HG02571 (cell line): ENCODE measurements around the gene ENOPH1.
"Not testable (repeated sequence)": the region's sequence is repeated elsewhere in the genome, so short reads cannot be mapped to it uniquely, and the experiment has no call there.

Experiments used
- ATAC-seq: cut with Tn5 transposase; IDR thresholded peaks from one replicate; pipeline ENCODE4 v1.9.1; 2021; ENCODE audit warnings: mild to moderate bottlenecking, moderate library complexity; ENCODE audit not compliant: unreplicated experiment

ENOPH1 gene

GRCh38 chr4:82467471-82467870 is 37.1 kb downstream of the ENOPH1 start:
- ATAC-seq = no peak

DNA sequence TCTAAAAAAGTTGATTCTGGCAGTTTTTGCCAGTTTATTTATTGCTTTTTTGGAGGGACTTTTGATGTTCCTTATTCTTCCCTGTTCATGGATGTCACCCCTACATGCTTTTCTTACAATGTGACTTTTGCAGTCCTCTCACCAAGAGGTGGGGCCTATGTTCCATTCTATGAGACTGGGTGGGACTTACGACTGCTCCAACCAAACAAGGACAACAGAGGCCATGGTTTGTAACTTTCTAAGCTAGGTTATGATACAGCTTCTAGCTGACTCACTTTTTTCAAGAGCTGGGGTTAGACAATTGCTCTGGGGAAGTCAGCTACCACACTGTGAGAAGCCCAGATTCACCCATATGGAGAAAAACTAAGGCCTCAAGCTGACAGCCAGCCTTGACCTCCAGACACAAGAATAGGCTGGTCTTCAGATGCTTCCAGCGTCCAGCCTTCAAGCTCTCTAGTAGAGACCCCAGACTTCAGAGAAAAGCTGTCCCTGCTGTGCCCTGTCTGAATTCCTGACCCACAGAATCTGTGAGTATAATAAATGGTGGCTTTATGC is 39.5 kb downstream of the ENOPH1 start:
- ATAC-seq = no peak

- not testable (repeated sequence) for ATAC-seq
Measured at GRCh38 chr4:82473080-82473479, 42.7 kb downstream of the ENOPH1 start.

DNA sequence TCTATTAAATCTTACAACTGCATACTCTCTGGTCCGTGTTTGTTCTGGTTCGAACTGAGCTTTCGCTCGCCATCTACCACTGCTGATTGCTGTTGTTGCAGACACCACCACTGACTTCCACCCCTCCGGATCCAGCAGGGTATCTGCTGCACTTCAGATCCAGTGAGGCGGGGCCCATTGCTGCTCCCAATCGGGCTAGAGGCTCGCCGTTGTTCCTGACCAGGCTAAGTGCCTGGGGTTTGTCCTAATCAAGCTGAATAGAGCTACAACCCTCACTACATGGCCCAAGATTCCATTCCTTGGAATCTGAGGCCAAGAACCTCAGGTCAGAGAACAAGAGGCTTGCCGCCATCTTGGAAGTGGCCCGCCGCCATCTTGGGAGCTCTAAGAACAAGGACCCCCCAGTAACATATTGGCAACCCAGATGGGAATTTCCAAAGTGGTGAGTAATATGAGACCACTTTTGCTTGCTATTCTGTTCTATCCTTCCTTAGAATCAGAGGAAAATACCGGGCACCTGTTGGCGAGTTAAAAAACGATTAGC is 43.3 kb downstream of the ENOPH1 start:
- no peak for ATAC-seq

DNA sequence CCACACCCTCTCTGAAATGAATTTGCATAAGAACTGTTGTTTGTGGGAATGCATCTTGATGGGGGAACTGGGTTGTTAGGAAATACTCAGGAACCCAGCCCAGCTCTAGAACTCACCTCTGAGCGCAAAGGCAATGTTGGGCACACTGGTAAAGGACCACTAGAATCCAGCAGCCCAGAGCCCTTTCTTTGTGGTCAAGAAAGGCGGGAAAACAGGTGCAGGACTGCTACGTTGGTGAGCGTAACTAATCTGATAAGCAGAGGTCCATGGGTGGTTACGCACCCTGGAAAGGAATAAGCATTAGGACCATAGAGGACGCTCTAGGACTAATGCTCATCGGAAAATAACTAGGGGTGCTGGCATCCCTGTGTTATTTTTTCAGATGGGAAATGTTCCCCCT is 45.5 kb downstream of the ENOPH1 start:
- ATAC-seq = not testable (repeated sequence)

DNA sequence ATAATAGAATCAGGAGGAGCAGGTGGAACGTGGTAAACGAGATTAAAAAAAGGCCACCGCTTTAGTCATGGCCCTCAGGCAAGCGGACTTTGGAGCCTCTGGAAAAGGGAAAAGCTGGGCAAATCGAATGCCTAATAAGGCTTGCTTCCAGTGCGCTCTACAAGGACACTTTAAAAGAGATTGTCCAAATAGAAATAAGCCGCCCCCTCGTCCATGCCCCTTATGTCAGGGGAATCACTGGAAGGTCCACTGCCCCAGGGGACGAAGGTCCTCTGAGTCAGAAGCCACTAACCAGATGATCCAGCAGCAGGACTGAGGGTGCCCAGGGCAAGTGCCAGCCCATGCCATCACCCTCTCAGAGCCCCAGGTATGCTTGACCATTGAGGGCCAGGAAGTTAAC is 47.1 kb downstream of the ENOPH1 start:
- not testable (repeated sequence) for ATAC-seq

- no peak for ATAC-seq
Measured at GRCh38 chr4:82479562-82479961, 49.2 kb downstream of the ENOPH1 start.

GRCh38 chr4:82480771-82481505 is 50.5 kb downstream of the ENOPH1 start:
- no peak for ATAC-seq

DNA sequence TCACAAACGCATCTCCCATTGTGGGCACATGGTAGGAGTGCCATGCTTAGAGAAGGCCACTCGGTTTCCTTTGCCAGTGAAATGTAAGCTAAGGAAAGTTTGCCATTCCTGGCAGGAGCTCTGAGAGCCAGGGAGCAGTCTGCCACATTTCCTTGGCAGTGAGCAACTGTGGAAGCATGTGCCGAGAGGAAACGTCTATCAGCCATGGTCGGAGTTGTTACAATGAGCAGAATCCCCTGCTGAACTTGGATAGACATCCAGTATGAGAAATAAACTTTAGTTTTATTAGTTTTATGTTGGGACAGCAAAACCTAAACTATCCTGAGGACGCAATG is 51.1 kb downstream of the ENOPH1 start:
- no peak for ATAC-seq

GRCh38 chr4:82482387-82482786 is 52.0 kb downstream of the ENOPH1 start:
- ATAC-seq = no peak

DNA sequence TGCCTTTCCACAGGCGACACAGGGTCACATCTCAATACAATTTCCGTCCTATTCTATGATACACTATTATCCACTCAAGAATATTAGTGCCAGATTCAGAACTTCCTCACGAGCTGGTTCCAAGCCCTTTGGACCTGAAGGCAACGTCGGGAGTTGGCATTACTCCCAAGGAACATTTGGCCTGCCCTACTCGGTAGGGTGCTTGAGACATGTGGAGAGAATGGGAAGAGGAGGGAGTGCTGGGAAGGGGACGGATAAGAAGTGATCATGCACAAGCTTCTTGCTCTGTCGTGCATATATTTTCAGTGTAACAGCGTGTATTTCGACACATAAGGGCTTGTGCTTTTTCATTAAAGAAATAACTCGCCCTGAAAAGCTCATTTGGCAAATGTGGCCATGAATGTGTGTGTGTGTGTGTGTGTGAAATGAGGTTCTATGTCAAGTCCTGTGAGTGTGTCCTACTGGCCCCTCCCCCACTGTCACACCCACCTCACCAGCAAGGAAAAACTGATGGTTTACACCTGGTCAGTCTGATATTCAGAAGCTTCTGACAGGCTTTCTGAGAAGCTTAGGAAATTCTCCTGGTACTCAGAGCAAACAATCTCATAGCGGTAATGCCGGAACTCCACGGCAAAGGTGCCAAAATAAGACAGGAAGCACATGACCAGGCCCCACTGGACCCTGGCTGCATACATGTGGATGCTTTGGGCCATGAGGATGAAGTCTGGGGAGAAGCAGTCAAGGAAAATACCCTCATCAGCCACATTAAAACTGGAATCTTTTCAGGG is 54.8 kb downstream of the ENOPH1 start:
- ATAC-seq = no peak

- no peak for ATAC-seq
Measured at GRCh38 chr4:82489076-82489475, 58.7 kb downstream of the ENOPH1 start.

DNA sequence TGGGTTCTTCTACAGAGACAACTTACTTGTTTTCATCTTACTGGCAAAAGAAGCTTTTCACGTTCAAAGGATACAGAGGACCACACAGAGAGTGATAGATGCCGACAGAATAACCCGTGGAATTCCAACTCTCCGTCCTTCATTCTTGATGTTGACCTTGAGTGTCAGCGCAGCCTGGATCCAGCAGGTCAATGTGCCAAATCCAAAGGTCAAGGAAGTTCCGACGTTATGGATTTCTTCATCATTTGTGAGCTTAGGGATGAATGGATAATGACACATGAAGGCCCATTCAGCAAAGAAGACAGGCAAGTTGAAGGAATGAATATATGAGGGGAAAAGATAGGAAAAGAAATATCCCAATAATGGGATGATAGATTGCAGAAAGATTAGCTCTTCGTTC is 59.6 kb downstream of the ENOPH1 start:
- ATAC-seq = no peak

DNA sequence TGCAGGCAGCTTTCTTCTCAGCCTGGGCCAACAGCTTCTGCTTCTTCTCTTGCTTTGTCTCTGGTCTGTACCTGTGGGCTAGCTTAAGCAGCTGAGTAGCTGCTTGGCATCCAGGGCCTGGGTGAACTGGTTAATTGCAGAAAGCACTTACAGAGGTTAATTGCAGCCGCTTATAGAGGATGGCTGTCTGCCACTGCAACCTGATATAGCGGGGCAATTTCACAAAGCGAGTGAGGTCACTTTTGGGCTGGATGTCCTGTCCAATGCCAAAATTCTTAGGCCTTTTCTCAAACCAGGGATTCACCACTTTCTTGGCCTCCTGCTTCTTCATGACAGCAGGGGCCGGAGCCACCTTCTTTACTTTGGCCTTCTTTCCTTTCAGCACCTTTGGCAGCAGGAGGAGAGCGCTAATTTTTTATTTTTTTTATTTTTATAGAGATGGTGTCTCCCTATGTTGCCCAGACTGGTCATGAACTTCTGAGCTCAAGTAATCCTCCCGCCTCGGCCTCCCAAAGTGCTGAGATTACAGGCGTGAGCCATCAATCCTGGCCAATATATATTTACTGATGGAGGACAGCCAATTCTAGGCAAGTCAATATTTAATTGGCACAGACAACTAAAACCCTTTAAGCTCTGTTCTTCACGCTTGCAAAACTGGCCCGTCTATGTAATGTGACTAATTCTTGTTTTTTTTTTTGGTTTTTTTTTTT is 61.0 kb downstream of the ENOPH1 start:
- ATAC-seq = no peak

DNA sequence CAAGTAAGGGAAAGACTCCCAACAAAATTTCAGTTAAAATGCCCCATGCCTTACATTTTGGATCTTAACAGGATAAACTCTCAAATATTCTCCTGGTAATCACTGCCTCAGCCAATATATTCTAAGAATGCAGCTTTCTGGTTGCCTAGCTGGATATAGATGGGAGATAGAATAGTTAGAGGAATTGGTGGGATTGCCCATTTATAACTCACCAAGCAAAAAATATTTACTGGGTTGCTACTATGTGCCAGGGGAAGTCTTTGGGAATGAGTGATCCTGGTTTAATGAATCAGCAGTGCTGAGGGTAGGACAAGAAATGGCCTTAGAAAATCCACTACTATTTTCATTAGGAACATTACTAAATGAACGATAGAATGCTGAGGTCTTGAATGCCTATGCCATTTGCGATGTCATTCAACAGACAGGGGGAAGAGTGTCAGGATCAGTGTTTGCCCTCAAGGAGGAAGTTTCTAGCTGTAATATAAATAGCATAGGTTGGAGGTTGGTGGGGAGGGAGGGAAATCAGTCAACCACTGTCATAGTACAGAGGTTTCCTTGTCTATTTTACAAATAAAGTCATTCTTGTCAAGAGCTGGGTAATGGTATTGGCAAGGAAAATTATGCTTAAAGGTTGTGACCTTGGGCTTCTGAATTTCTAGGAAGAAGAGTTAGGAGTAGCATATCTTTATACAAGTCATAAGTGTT is 63.5 kb downstream of the ENOPH1 start:
- ATAC-seq = no peak

DNA sequence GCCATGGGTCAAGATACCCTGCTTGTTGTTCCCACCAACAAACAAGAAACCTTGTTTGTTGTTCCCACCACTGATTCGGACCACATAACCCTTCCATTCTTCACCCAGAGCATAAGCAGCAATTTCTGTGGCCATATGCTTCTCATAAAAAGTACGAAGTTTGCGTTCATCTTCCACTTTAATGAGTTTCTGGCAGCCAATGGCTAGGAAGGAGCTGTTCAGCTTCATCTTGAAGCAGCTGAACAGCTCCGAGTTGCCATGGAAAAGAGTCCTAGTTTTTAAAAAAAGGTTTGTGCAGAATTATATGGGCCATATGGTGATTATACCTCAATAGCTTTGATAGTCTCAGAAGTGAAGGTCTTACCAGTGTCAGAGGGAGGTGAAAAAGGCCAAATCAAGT is 65.3 kb downstream of the ENOPH1 start:
- ATAC-seq = no peak

GRCh38 chr4:82496349-82496748 is 66.0 kb downstream of the ENOPH1 start:
- ATAC-seq = no peak

DNA sequence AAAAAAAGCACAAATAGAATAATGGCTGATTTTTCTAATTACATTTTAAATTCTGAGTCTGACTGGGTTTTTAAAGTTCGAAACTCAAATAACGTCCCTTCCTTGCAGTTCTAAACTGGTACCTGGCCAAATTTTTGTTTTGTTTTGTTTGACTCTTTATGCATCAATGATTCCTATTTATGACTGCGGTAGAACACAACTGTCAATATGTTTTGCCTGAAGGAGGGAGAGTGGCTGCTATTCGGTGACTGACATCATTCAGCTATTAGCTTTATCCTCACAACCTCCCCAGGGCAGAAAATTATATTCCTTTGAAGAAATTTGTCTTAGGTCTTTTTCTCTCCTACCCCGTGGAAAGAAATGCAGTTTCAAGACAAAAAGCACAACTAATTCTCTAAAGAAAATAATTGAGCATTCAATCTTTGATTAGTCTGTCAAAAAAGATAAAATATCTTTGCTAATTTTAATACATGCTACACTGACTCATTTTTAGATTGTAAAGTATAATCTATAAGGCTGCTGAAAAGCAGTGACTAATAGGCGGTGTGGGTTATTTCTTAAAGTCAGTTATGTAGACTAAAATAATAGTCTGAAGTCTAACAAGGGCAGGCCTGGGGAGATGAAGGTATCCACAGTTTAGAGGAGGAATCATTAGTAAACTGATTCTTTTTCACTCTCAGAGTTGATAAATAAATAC is 69.5 kb downstream of the ENOPH1 start:
- no peak for ATAC-seq

- no peak for ATAC-seq
Measured at GRCh38 chr4:82500435-82501153, 70.2 kb downstream of the ENOPH1 start.

GRCh38 chr4:82501154-82501442 is 70.7 kb downstream of the ENOPH1 start:
- ATAC-seq = no peak
